Kidney (tissue), 14 donors: ENCODE data around the gene OPTN. TPM values are rescaled to one million over a fixed set of nuclear protein-coding genes. Genes with fewer than 3 reads are reported as not detected.

ENCODE experiments used
- DNase-seq, 5 donors: peaks; one replicate each; pipeline ENCODE4 v3.0.0-alpha.2; 2013 to 2020
- FAIRE-seq: peaks from 2 replicates; lab custom pipeline; 2012; peaks lifted over from hg19 to GRCh38; lab: Jason Lieb, UNC
- H3K27ac ChIP-seq, 2 donors: one replicate each; pipeline ENCODE4 v1.7.0; 2013; ENCODE audit warnings: low read depth in 2 of 2, low read length in 2 of 2, inconsistent platforms in 1 of 2
- H3K27me3 ChIP-seq: one replicate; pipeline ENCODE4 v1.7.1; 2013; ENCODE audit warnings: low read length, inconsistent platforms; ENCODE audit not compliant: control insufficient read depth, insufficient read depth
- H3K36me3 ChIP-seq, 3 donors: one replicate each; pipeline versions ENCODE4 v1.7.0 to v1.7.1; 2013; ENCODE audit warnings: low read length in 3 of 3, control low read depth in 1 of 3, inconsistent platforms in 1 of 3; ENCODE audit not compliant: insufficient read depth in 3 of 3, control insufficient read depth in 2 of 3
- H3K4me1 ChIP-seq, 3 donors: one replicate each; pipeline versions ENCODE4 v1.7.0 to v1.7.1; 2013; ENCODE audit warnings: low read length in 3 of 3, inconsistent platforms in 1 of 3, low read depth in 1 of 3; ENCODE audit not compliant: control insufficient read depth in 2 of 3, insufficient read depth in 2 of 3
- H3K4me3 ChIP-seq, 3 donors: one replicate each; pipeline versions ENCODE4 v1.7.0 to v1.8.1; 2013; ENCODE audit warnings: low read length in 3 of 3, control low read depth in 1 of 3, inconsistent platforms in 1 of 3
- H3K9ac ChIP-seq, 3 donors: one replicate each; pipeline versions ENCODE4 v1.7.0 to v1.7.1; 2013; ENCODE audit warnings: low read length in 3 of 3, control low read depth in 1 of 3, inconsistent platforms in 1 of 3
- H3K9me3 ChIP-seq, 3 donors: one replicate each; pipeline versions ENCODE4 v1.7.0 to v1.7.1; 2013; ENCODE audit warnings: low read length in 3 of 3, control low read depth in 1 of 3, inconsistent platforms in 1 of 3; ENCODE audit not compliant: control insufficient read depth in 2 of 3, insufficient read depth in 1 of 3
- CTCF ChIP-seq: IDR thresholded peaks from 3 replicates; pipeline ENCODE4 v1.5.1; 2012; ENCODE audit warnings: mild to moderate bottlenecking, moderate library complexity, borderline replicate concordance; ENCODE audit not compliant: insufficient read depth; ENCODE audit errors: extremely low read depth
- intact Hi-C: fragments of 100-400 bp; cut with DNase I; formaldehyde crosslinking; loops from one replicate; pipeline ENCODE4 v1.11.1; 2022
- polyA plus RNA-seq: library from polyadenylated mRNA; stranded (reverse); fragments of 350-450 nt; fragmentation: Illumina TruSeq; extraction: RNeasy Lipid Tissue Mini Kit (QIAGEN cat#74804); gene quantifications from one replicate; pipeline ENCODE4 v1.2.3, GENCODE V29; 2014; ENCODE audit warnings: low read depth, low replicate concordance; ENCODE audit not compliant: insufficient read depth
- total RNA-seq: library from RNA; stranded (reverse); fragmentation: NEBNext Ultra II Directional; extraction: Animal tissue kit (Norgen Biotek cat#: 25700); gene quantifications from one replicate; pipeline ENCODE4 v1.2.1, GENCODE V29; 2021
- donor health status: control.
- donor health status: control.
- donor health status: control.
- donor health status: control.
- donor health status: control.
- donor health status: DM: yes; HTN: yes; CAD: no.
- donor health status: Normal renal cell carcinoma (clear cell type).

OPTN gene
- total and polyA plus RNA-seq, 2 donors from 2014 or later: 55.0 to 76.9 TPM

DNA sequence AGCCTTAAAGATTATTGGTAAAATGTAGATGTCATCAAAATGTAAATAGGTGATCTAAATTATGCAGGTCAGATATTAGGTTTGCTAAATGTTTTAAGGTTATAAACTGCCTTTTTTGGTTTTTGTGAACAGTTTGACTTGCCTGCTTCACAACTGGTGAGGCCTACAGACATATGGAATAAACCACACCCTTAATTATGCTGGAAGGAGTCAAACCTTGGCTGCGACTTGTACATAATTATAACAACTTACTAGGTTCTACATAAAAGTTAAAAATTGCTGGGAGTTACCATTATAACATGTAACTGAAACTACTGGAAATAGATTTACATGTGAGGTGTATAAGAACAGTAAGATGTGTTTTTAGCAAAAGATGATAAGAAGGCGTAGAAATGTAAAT lies 31.5 kb upstream of the OPTN start:
- H3K4me1 ChIP-seq: no peaks in the 10 kb centered on the region
- TF ChIP-seq CTCF: no peak
- H3K4me3 ChIP-seq: no peak overlapping the region
- no peak overlapping the region for H3K9ac ChIP-seq
- no peaks in the 10 kb centered on the region for H3K27me3 ChIP-seq
- no peaks in the 10 kb centered on the region for H3K9me3 ChIP-seq
- intact Hi-C loops: no loop called here
- FAIRE-seq (no peak), DNase-seq (no peak)
- H3K36me3 ChIP-seq: no peaks in the 10 kb centered on the region
- H3K27ac ChIP-seq: no peak overlapping the region

GRCh38 chr10:13072339-13072738 lies 27.6 kb upstream of the OPTN start:
- no peak for FAIRE-seq
- TF ChIP-seq CTCF: no peak
- Histone ChIP-seq H3K9ac (no peak overlapping the region), H3K4me3 (no peak overlapping the region), H3K9me3 (no peaks in the 10 kb centered on the region), H3K36me3 (no peaks in the 10 kb centered on the region), H3K4me1 (no peaks in the 10 kb centered on the region), H3K27me3 (no peaks in the 10 kb centered on the region), H3K27ac (no peak overlapping the region)
- no peak for DNase-seq
- intact Hi-C loops: no loop called here

GRCh38 chr10:13074563-13075451 lies 25.2 kb upstream of the OPTN start:
- Histone ChIP-seq H3K27me3 (no peaks in the 10 kb centered on the region), H3K4me1 (no peaks in the 10 kb centered on the region), H3K27ac (no peak overlapping the region), H3K9ac (no peak overlapping the region), H3K4me3 (no peak overlapping the region), H3K36me3 (no peaks in the 10 kb centered on the region), H3K9me3 (peaks cover 0 to 5% (median 0%) of the 10 kb centered on the region in 3 donors)
- FAIRE-seq: no peak
- intact Hi-C loops: no loop called here
- TF ChIP-seq CTCF: peak; percentile 71
- DNase-seq: peak; percentile 74 to 88 (median 81)
